ENCODE data around the gene NFKBIL1. TPM values are rescaled to one million over a fixed set of nuclear protein-coding genes. Genes with fewer than 3 reads are reported as not detected.
A peak's percentile ranks its signal among the peaks of the same experiment; 100 is the strongest.

The NFKBIL1 gene
- total RNA-seq, 1 experiment from 2014 or later, result 15.1 TPM

DNA sequence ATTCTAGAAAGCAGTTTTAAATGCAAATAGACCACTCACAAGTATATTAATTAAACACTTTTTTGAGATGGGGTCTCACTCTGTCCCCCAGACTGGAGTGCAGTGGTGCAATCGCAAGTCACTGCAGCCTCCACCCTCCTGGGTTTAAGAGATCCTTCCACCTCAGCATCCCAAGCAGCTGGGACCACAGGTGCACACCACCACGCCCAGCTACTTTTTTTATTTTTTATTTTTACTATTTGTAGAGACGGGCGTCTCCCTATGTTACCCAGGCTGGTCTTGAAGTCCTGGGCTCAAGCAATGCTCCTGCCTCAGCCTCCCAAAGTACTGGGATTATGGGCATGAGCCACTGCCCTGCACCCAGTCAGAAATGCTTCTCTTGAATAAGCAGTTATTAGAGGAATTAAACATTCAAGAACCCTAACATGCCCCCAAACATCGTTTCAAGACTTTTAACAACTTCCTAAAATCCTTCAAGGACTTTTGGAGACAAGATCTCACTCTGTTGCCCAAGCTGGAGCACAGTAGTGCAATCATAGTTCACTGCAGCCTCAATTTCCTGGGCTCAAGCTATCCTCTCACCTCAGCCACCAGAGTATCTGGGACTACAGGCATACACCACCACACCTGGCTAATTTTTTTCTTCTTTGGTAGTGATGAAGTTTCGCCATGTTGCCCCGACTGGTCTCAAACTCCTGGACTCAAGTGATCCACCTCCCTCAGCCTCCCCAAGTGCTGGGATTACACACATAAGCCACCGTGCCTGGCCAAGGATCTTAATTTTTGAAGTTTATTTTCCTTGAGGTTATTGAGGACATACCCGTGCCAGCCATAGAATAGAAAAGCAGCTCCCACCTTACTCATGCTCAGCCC is 15.4 kb upstream of the NFKBIL1 start:
- H3K27ac ChIP-seq (ENCODE audit: insufficient read length, low read depth, low read length), result no peak overlapping the region

More for the DNA sequence above, 15.4 kb upstream of the NFKBIL1 start:
- H4K5ac ChIP-seq (ENCODE audit: insufficient read length, low read depth, low read length), result no peak overlapping the region
- Mint-ChIP-seq H3K27ac (peak overlapping the region in 2 of 3 experiments; percentile 58 to 89; a peak in 3 of 7 replicates), H3K27me3 (ENCODE audit: low read depth) (no peaks in the 10 kb centered on the region), H3K4me3 (no peak overlapping the region; a peak in 1 of 5 replicates), H3K9me3 (no peaks in the 10 kb centered on the region; a peak in 1 of 5 replicates), H3K36me3 (ENCODE audit: insufficient read depth in 1 of 3, low read depth in 3 of 3) (peaks cover 66 to 76% (median 71%) of the 10 kb centered on the region in 3 experiments), H3K4me1 (peaks cover 23 to 33% of the 10 kb centered on the region in 2 experiments)
- no peak overlapping the region for H2BK5ac ChIP-seq (ENCODE audit: insufficient read length, low read length)
- no peak overlapping the region for H2BK120ac ChIP-seq (ENCODE audit: low read depth, low read length, poor library complexity, severe bottlenecking)
- no peak overlapping the region for H2AFZ ChIP-seq (ENCODE audit: low read length)
- peaks cover 4% of the 10 kb centered on the region for H4K20me1 ChIP-seq (ENCODE audit: control insufficient read depth, insufficient read depth, insufficient read length)
- no peak overlapping the region for H4K8ac ChIP-seq (replicated peaks; ENCODE audit: insufficient read length, low read depth, low read length)
- no peak overlapping the region for H3K14ac ChIP-seq (ENCODE audit: insufficient read depth, low read length)
- peaks cover 11% of the 10 kb centered on the region for H3K79me1 ChIP-seq (ENCODE audit: insufficient read depth, low read depth, low read length, poor library complexity, severe bottlenecking)
- H3K4me2 ChIP-seq (ENCODE audit: insufficient read depth, insufficient read length, low read length), result no peak overlapping the region
- no peaks in the 10 kb centered on the region for H3K9me3 ChIP-seq (ENCODE audit: control insufficient read depth, low read depth, low read length)
- H3K56ac ChIP-seq (ENCODE audit: insufficient read length, low read depth, low read length), result no peak overlapping the region
- no peak overlapping the region for H3K9ac ChIP-seq (ENCODE audit: extremely low read depth, insufficient read length, low read length)
- no peak overlapping the region for H2BK12ac ChIP-seq (ENCODE audit: insufficient read length, low read depth, low read length)
- no peaks in the 10 kb centered on the region; the same call in 1 of the 2 replicates for H3K79me2 ChIP-seq (ENCODE audit: insufficient read depth, low read length)
- H4K91ac ChIP-seq (ENCODE audit: insufficient read length, low read depth, low read length), result no peak overlapping the region
- H3K4ac ChIP-seq (ENCODE audit: low read depth, low read length), result no peak overlapping the region
- DNase-seq, result no peak
- no peaks in the 10 kb centered on the region for H3K27me3 ChIP-seq (ENCODE audit: insufficient read depth, low read length)
- H3K18ac ChIP-seq (ENCODE audit: insufficient read length, low read depth, low read length), result no peak overlapping the region
- H2BK15ac ChIP-seq (ENCODE audit: low read depth, low read length), result no peak overlapping the region
- no peak overlapping the region for H2AK5ac ChIP-seq (ENCODE audit: insufficient read length, low read length)
- no peak overlapping the region for H2BK20ac ChIP-seq (ENCODE audit: low read depth, low read length, poor library complexity, severe bottlenecking)
- no peak overlapping the region for H3T11ph ChIP-seq (ENCODE audit: low read length)
- no peak overlapping the region for H3K23ac ChIP-seq (ENCODE audit: insufficient read length, low read depth, low read length)
- H3K23me2 ChIP-seq (ENCODE audit: insufficient read length, low read depth, low read length, poor library complexity, severe bottlenecking), result no peaks in the 10 kb centered on the region
- H3K4me1 ChIP-seq (ENCODE audit: insufficient read depth, low read length), result no peaks in the 10 kb centered on the region; the same call in 1 of the 2 replicates
- no CpG with 5 or more reads among the region's 9 CpGs for WGBS (ENCODE audit: extremely low coverage, insufficient read length, low lambda C conversion rate)
- TF ChIP-seq CTCF (conservative IDR thresholded peaks at IDR 0.05), result no peak

Data from H9 (cell line).